NCI-H2107 treated with DMSO at 0.1 percent for 48 hours (cell line): ENCODE measurements around the gene EIPR1.

ENCODE experiments used
- DNase-seq: peaks from one replicate; lab custom pipeline; 2025; ENCODE audit not compliant: unreplicated experiment; lab: John Stamatoyannopoulos, UW

Gene EIPR1

DNA sequence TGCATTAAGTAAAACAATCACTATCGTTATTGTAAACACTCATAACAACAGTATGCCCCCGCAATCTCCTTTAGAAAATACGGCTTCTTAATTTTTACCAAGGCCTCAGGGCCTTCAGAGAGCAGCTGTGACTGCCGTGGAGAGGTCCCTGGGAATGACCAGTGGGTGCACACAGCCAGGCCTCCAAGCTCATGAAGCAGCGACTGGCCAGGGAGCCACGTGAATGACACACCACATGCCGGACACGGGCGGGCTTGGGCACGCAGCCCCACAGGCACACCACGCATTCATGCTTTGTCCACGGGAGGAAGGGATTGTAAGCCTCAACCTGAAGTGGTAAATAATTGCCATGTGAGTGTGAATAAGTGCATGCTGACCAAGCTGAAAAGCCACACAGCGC is 121.0 kb downstream of the EIPR1 start:
- no peak for DNase-seq

DNA sequence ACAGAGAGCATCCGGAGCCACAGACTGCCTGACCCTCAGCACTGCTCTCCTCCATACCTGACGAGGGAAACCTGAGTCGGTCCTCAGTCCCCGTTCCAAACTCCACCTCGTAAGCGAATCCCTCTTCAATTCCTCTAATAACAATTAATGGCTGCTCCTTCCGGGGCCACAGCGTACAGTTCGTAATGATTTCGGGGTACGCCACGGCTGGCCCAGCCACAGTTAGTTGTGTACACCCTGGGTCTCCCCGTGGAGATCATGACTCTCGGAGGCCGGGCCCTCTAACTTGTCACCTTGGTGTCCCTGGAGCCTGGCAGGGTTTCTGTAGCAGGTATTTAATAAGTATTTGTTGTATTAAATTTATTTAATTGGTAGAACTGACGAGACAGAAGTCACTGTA is 121.5 kb downstream of the EIPR1 start:
- DNase-seq: no peak

DNA sequence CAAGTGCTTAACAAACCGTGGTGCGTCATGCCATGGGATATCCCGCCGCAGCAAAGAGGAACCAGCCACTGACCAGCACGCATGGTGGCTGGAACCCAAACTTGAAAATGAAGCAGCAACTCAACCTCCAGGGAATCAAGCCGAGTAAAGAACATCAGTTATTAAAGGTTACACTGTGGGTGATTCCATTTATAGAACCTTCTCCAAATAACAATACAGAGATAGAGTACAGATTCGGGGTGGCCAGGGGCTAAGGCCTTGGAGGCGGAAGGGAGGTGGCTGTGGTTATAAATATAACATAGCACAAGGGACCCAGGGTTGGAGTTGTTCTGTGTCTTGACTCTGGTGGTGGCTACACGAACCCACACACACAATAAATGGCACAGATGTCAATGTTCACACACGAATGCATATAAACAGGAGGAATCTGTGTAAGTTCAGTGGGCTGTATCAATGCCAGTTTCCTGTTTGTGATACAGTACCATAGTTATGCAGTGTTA is 123.1 kb downstream of the EIPR1 start:
- DNase-seq: no peak

DNA sequence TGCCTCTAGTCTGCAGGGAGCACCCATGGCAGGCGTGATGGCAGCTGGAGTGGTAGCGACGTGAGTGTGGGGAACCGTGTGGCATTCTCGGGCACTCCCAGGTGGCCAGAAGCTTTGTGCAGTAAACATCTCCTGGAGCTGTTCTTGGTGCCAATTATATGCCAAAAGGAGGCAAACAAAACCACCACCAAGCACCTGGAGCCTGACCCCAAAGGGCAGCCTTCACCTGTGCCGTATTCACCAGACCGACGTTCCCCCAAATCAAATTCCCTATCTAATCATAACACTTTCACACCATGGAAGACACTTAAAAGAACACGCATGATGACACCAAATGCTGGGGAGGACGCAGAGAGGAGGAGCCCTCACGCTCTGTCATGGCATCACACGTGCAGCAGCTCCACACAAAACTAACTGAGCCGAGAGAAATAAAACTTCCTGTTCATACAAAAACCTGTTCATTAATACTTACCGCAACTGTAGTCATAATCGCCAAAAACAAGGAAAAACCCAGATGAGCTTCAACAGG is 123.6 kb downstream of the EIPR1 start:
- no peak for DNase-seq

DNA sequence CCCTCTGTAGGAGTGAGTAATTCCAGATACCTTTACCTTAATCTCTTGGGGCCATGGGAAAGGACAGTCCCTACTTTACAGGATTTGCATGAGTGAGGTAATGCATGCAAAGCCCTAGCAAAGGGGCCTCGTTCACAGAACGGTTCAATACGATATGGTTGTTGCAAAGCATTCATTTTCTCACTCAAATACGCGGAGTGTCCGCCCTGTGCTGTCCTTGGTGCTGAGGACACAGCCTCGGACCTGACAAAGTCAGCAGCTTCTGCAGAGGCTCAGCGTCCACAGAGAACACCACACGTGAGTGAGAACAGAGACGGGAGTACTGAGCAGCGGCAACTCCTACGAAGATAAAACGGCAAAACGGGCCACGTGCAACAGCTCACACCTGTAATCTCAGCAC is 125.7 kb downstream of the EIPR1 start:
- no peak for DNase-seq

DNA sequence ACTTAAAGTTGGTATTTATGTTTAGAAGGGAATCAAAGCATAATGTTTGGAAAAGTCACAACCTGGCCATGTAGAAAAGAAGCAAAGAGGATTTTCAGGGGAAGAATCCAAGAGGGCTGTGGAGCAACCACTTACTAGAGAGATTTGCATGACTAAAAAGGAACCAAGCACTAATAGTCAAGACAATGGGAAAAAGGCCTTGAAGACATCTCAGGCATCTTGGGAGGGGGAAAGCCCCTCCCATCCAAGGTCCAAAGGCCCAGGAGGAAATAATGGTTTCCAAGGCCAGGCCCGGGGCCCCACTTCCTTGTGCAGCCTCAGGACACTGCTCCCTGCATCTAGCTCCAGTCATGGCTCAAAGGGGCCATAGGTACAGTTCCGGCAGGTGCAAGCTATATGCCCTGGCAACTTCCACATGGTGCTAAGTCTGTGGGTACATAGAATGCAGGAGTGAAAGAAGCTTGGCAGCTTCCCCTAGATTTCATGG is 128.1 kb downstream of the EIPR1 start:
- DNase-seq: no peak

DNA sequence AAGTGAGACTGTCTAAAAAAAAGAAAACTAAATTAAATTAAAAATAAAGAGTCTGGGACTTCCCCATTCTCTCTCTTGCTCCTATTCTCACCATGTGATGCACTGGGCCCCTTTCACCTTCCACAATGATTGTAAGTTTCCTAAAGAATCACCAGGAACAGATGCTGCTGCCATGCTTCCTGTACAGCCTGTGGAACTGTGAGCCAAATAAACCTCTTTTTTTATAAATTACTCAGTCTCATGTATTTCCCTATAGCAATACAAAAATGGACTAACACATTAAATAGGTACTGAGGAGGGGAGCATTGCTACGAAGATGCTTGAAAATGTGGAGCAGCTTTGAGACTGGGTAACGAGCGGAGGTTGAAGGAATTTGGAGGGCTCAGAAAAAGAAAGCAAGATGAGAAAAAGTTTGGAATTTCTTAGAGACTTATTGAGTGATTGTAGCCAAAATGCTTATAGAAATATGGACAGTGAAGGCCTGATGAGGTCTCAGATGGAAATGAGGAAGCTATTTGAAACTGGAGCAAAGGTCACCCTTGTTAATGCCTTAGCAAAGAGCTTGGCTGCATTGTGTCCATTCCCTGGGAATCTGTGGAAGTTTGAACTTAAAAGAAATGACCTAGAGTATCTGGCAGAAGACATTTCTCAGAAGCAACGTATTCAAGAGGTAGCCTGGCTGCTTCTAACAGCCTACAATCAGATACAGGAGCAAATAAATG is 128.7 kb downstream of the EIPR1 start:
- no peak for DNase-seq

DNA sequence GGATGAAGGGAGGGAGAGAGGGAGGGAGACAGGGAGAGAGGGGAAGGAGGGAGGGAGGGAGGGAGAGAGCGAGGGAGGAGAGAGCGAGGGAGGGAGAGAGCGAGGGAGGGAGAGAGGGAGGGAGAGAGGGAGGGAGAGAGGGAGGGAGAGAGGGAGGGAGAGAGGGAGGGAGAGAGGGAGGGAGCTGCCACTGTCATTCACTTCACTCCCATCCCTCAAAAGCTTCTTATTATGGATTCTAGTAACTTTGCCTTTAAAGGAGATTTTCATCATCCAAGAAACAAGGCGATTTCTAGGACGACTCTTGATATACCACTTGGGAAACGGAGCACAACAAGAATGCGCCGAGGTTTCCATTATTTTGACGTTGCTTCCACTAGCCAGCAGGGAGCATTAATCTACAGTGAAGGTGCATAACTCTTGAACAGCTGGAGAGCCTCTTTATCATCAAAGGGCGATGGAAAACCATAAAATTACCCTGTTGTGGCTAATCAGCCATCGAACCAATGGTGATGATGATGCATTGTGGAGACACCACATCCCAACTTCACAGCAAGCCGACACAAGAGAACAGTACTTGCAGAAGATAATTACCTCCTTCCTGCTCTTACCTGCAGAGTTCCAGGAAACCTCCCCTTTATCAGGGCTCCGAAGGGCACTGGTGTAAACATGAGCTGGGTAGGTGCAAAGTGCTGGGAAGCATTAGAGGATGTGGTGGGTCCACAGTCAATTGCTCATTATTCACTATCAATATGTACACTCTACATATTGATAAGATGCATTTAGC is 130.5 kb downstream of the EIPR1 start:
- DNase-seq: no peak

DNA sequence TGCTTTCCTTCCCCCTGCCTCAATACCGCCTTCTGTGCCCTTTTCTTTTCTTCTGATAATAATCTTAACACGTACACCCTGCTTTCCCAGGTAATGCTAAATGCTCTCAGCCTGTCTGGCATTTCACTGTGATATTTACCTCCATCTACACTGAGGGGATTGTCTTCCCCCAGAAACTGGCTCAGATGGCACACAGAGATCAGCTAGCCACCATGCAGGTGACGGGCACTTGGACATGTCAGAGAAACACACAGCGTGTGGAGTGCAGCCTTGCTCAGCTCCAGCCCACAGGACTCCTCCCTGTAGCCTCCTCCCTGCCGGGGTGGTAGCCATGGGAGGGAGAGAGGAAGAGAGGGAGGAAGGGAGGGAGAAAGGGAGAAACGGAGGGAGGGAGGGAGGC is 131.2 kb downstream of the EIPR1 start:
- no peak for DNase-seq

DNA sequence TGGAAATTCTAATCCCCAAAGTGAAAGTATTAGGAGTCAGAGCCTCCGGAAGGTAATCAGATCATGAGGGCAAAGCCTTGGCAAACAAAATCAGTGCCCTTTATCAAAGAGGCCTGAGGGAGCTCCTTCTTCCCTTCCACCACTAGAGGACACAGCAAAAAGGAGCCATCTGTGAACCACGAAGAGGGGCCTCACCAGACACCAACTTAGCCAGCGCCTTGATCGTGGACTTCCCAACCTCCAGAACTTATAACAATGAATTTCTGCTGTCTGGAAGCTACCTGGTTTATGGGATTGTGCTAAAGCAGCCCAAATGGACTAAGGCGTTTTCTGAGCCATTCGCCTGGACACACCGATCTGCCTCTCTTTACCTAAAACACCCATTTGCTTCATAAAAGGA is 133.1 kb downstream of the EIPR1 start:
- no peak for DNase-seq

DNA sequence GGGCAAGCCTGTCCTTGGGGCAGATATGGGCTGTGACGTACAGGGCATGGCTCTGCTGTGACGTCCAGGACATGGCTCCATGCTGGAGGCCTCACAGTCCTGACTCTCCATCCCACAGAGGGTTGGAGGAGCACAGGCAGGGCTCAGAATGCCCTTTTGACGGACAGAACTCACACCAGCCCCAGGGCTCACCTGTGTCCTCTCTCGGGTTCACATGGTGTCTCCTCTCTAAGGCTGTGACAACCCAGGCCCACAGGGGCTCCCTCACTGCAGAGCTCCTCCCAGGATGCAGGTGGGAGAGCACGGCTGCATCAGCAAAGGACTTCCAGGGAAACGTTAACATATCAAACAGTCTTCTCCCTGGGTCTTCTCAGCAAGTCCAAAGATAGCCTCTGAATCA is 133.8 kb downstream of the EIPR1 start:
- no peak for DNase-seq

DNA sequence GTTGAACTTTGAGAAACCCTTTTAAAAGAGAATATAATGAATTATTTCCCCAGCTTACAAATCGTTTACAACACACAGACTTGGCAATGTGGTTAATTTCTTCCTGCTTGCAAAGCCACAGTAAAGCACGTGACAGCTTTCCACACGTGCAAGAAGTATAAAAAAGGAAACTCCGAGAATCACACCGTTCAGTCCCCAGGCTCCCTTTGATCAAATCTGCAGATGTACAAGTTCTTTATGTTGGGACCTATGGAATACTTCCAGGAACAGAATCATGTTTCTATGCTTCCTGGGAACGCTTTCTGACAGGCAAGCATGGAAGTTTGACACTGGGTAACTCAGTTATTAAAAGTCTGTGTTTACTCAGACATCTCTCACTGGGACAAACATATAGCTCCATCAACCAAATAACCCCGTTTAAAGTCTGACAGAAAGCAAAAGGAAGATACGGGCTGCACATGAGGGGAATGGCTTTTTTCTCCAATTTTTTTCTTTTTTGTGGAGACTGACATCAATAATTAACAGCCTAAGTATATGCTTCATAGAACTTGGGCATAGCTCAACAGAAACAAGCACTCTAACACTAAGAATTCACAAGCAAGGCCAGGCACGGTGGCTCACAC is 134.8 kb downstream of the EIPR1 start:
- DNase-seq: no peak

DNA sequence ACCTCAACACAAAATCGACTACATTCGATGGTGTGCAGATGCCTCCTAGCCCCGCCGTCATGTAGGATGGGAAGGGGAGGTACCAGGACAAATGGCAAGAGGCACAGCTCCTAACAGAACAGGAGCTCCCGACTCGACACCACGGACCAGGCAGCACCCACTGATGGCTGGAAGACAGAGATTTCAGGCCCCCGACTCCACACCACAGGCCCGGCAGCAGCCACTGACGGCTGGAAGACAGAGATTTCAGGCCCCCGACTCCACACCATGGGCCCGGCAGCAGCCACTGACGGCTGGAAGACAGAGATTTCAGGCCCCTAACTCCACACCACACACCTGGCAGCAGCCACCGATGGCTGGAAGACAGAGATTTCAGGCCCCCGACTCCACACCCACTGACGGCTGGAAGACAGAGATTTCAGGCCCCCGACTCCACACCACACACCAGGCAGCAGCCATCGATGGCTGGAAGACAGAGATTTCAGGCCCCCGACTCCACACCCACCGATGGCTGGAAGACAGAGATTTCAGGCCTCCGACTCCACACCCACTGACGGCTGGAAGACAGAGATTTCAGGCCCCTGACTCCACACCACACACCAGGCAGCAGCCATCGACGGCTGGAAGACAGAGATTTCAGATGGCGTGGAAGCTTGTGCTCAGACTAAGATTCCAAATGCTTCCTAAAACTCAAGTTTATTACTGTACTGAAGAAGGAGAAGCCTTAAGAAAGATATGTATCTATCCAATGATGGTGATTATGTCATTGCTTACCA is 135.5 kb downstream of the EIPR1 start:
- no peak for DNase-seq

DNA sequence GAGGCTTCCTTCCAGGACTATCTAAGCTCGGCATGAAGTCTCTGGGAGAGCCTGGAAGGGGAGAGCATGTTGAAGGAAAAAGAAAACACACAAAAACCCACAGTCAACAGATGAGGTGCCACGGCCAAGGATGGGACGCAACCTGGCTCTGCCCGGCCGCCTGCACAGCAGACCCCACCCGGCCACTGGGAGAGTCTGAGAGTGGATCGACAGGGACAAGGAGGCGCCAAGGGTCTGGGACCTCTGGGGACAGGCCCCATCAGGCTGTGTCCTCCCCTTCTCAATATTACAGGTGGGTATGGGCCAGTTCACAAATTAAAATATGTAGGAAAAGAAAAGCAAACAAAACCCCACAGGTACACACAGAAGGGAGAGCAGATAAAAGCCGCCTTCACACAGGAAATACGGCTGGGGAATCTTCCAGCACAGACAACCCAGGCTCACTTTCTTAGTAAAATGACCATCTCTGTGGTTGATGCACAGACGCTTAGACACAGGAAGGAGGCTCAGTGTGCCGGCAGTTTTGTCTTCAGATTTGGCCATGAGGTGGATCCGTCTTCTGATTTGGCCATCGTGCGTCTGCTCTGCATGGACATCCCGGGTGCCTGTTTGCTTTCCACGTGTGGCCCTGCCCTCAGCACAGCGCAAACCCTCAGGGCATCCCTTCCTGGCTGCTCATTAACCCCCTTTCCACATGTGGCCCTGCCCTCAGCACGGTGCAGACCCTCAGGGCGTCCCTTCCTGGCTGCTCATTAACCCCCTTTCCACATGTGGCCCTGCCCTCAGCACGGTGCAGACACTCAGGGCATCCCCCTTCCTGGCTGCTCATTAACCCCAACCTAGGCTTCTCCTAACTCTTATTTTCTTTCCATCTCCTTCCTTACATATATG is 138.4 kb downstream of the EIPR1 start:
- no peak for DNase-seq

DNA sequence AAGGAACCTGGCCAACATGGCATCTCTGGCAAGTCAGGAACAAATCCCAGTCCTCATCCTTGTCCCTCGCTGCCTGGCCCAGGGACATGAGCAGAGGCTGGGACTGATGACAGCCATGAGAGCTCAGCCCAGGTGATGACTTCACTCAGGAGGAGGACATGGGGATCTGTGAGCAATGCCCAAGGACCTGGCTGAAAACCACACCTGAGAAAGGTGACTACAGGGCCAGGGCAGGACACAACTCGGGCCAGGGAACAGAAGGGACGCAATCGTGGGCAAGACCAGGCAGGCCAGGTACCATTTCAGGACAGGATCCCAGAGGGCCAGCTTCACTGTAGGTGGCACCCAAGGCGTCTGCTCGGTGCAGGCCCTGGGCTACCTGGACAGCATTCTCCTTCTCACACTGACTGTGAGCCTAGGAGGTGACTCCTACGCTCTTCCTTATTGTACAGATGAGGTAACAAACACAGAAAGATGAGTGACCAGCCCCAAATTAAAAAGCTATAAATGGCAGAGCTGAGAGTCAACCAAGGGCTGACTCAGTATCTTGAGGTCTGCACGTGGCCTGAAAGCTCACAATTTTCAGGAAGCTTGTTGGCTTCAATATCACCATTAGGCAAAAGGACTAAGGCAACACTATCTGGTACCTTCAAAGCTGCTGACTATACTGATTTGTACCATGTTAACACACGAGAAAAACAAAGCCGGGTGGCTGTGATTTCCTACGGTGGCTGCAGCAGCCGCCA is 141.1 kb downstream of the EIPR1 start:
- no peak for DNase-seq

DNA sequence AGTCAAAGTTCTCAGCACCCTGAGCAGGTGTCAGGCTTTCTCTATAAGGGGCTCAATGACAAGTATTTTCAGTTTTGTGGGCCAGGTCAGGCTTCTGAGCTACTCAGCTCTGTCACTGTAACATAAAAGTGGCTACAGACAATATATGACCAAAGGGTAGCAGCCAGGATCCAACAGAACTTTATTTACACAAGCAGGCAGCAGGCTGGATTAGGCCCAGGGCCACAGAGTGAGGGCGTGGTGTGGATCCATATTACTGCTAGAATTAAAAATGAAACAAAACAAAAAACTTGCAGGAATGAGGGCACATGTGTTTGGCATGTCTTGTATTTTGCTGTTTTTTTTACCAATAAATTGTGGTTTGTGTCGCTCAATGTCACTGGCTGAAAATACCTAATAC is 143.7 kb downstream of the EIPR1 start:
- no peak for DNase-seq

DNA sequence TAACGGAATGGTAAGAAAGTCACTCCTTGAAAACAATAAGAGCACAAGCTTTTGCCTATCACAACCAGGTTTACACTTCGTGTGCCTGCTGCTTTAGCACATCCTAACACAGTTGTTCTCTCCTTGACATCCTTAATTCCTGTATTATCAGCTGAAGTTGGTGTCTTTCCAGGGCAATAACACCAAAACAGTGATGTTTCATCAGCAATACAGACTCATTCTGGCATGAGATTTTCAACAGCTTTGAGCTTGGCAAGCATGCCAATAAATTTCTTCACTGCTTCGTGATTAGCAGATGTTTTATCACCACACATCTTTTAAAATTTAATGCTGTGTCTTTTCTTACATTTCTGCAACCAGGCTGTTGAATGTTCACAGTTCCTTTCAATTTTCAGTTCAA is 148.4 kb downstream of the EIPR1 start:
- DNase-seq: no peak

DNA sequence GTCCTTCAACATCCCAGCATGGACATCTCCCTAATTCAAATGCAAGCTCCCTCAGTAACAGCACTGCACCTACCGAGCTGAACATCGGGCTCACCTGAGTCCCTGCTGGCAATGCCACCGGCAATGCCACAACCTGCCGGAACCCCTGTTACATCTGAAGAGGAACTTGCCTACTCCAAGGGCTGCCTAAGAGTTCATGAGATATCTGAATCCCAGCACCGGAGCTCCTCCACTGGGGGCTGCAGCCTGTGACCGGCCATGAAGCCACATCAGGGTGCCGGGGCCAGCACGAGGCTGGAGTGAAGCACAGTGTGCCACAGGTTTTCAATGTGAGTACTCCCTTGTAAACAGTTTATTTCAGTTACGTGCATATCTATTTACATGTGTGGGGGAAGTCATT is 152.9 kb downstream of the EIPR1 start:
- DNase-seq: no peak
